Memory B cell (primary cell): Measurements from ENCODE around the gene PLAGL1.

ENCODE experiments used
- ATAC-seq: fragments of 150-1000 bp; cut with Tn5 transposase; 2 replicates; pipeline ENCODE4 v1.10.0; 2021; ENCODE audit warnings: low read depth, mild to moderate bottlenecking, moderate library complexity
- DNase-seq, 2 donors: peaks; one replicate each; pipeline ENCODE4 v3.0.0; 2022; ENCODE audit warnings: low spot score in 2 of 2
- H3K27ac Mint-ChIP-seq: one replicate; pipeline ENCODE4 v1.8.0; 2022; ENCODE audit warnings: mild to moderate bottlenecking, moderate library complexity, mixed read lengths
- H3K27me3 Mint-ChIP-seq: one replicate; pipeline ENCODE4 v1.8.0; 2022; ENCODE audit warnings: mixed read lengths
- H3K36me3 Mint-ChIP-seq: one replicate; pipeline ENCODE4 v1.8.0; 2022; ENCODE audit warnings: mild to moderate bottlenecking, mixed read lengths
- H3K4me1 Mint-ChIP-seq: one replicate; pipeline ENCODE4 v1.8.0; 2022; ENCODE audit warnings: mixed read lengths
- H3K4me3 Mint-ChIP-seq: one replicate; pipeline ENCODE4 v1.8.0; 2022; ENCODE audit warnings: mild to moderate bottlenecking, moderate library complexity, mixed read lengths
- H3K9me3 Mint-ChIP-seq: one replicate; pipeline ENCODE4 v1.8.0; 2022; ENCODE audit warnings: mixed read lengths

The PLAGL1 gene

GRCh38 chr6:143992285-143992684, 15.8 kb downstream of the PLAGL1 start:
- DNase-seq, result no peak
- H3K9me3 Mint-ChIP-seq, result peaks cover 2% of the 10 kb centered on the region
- no peaks in the 10 kb centered on the region for H3K4me1 Mint-ChIP-seq
- no peaks in the 10 kb centered on the region for H3K27me3 Mint-ChIP-seq
- H3K27ac Mint-ChIP-seq, result no peak overlapping the region
- H3K4me3 Mint-ChIP-seq, result no peak overlapping the region
- no peak for ATAC-seq
- peaks cover 9% of the 10 kb centered on the region for H3K36me3 Mint-ChIP-seq

DNA sequence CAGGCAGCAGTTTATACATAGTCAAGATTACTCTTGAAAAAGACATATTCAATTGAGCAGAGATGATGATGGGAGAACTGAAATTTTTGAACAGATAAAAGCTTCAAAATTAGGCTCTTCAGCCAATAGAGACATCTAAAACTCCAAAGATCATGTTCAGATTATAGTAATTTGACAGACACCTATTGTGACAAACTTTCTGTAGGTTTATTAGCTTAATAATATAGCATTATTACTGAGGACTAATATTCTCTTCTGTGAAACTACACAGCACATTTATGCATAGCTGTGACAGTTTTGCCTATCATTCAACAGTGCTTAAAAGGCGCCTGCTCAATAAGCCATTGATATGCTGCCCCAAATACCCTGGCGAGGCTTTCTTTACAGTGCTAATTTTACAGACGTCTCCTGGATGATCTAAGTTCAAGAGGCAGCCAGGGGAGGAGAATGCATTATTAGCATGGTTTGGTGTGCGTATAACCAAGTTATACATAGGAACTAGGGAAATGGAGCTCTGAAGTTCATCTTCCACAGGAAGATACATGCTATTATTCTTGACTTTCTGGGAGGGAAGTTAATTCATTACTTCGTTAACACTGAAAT, 21.5 kb downstream of the PLAGL1 start:
- ATAC-seq (no peak), DNase-seq (no peak)
- H3K4me1 Mint-ChIP-seq, result no peaks in the 10 kb centered on the region
- no peak overlapping the region for H3K4me3 Mint-ChIP-seq
- peaks cover 2% of the 10 kb centered on the region for H3K9me3 Mint-ChIP-seq
- peaks cover 5% of the 10 kb centered on the region for H3K36me3 Mint-ChIP-seq
- H3K27me3 Mint-ChIP-seq, result no peaks in the 10 kb centered on the region
- no peak overlapping the region for H3K27ac Mint-ChIP-seq

- ATAC-seq (no peak), DNase-seq (no peak)
- Mint-ChIP-seq H3K9me3 (peaks cover 1% of the 10 kb centered on the region), H3K36me3 (peaks cover 3% of the 10 kb centered on the region), H3K4me1 (no peaks in the 10 kb centered on the region), H3K27me3 (no peaks in the 10 kb centered on the region), H3K27ac (no peak overlapping the region), H3K4me3 (no peak overlapping the region)
Measured at GRCh38 chr6:143984666-143985065, 23.4 kb downstream of the PLAGL1 start.

- Mint-ChIP-seq H3K27me3 (no peaks in the 10 kb centered on the region), H3K36me3 (no peaks in the 10 kb centered on the region), H3K4me3 (no peak overlapping the region), H3K9me3 (no peaks in the 10 kb centered on the region), H3K4me1 (no peaks in the 10 kb centered on the region), H3K27ac (no peak overlapping the region)
- no peak for ATAC-seq
- no peak for DNase-seq
Measured at GRCh38 chr6:143982968-143983367, 25.1 kb downstream of the PLAGL1 start.

DNA sequence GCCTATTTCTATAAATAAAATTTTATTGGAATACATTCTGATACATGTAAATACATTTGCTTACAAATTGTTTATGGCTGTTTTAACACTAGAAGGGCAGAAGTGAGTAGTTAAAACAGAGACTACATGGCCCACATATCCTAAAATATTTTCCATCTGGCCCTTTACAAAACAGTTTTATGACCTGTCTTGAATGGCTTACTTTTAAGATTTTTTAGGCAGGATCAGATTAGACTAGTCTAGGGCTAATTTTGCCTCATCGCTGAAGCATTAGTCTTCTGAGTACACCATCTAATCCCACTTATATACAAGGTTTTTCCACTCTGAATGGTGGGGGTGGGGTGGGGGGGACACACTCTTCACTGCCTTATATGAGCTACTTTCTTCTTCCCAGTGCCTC, 27.1 kb downstream of the PLAGL1 start:
- Mint-ChIP-seq H3K4me3 (no peak overlapping the region), H3K27ac (no peak overlapping the region), H3K4me1 (peaks cover 3% of the 10 kb centered on the region), H3K36me3 (no peaks in the 10 kb centered on the region), H3K27me3 (no peaks in the 10 kb centered on the region), H3K9me3 (no peaks in the 10 kb centered on the region)
- DNase-seq (no peak), ATAC-seq (no peak)

DNA sequence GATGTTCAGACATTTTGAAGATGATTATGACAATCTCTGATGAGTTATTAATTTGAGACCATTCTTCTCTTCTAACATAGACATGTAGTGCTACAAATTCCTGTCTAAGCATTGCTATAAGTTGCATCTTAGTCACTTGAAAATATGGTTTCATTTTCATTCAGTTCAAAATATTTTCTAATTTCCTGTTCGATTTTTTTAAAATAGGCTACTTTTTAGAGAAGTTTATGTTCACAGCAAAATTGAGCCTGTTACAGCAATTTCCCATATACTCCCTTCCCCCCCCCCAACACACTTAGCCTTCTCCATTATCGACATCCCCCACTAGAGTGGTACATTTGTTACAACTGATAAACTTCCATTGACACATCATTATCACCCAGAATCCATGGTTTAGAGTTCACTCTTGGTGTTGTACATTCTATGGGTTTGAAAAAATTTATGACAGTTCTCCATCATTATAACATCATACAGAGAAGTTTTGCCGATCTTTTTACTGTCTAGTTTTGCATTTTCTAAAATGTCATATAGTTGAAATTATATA, 31.2 kb downstream of the PLAGL1 start:
- Mint-ChIP-seq H3K9me3 (no peaks in the 10 kb centered on the region), H3K27ac (peak overlapping the region; percentile 4), H3K4me3 (no peak overlapping the region), H3K4me1 (peaks cover 3% of the 10 kb centered on the region), H3K27me3 (no peaks in the 10 kb centered on the region), H3K36me3 (no peaks in the 10 kb centered on the region)
- DNase-seq (no peak), ATAC-seq (no peak)

GRCh38 chr6:143974089-143974488, 34.0 kb downstream of the PLAGL1 start:
- H3K27me3 Mint-ChIP-seq, result no peaks in the 10 kb centered on the region
- no peak for ATAC-seq
- H3K9me3 Mint-ChIP-seq, result no peaks in the 10 kb centered on the region
- no peaks in the 10 kb centered on the region for H3K36me3 Mint-ChIP-seq
- H3K4me3 Mint-ChIP-seq, result no peak overlapping the region
- no peak for DNase-seq
- H3K27ac Mint-ChIP-seq, result no peak overlapping the region
- H3K4me1 Mint-ChIP-seq, result peaks cover 3% of the 10 kb centered on the region

- ATAC-seq, result no peak
- Mint-ChIP-seq H3K27me3 (no peaks in the 10 kb centered on the region), H3K27ac (no peak overlapping the region)
Measured at GRCh38 chr6:143973097-143973966, 34.7 kb downstream of the PLAGL1 start.

GRCh38 chr6:143971482-143972205, 36.4 kb downstream of the PLAGL1 start:
- no peaks in the 10 kb centered on the region for H3K27me3 Mint-ChIP-seq
- DNase-seq, result no peak

More at GRCh38 chr6:143973097-143973966, 34.7 kb downstream of the PLAGL1 start:
- no peak overlapping the region for H3K4me3 Mint-ChIP-seq
- DNase-seq, result no peak
- H3K4me1 Mint-ChIP-seq, result peaks cover 3% of the 10 kb centered on the region
- H3K36me3 Mint-ChIP-seq, result no peaks in the 10 kb centered on the region
- H3K9me3 Mint-ChIP-seq, result no peaks in the 10 kb centered on the region

GRCh38 chr6:143970456-143971218, 37.4 kb downstream of the PLAGL1 start:
- peaks cover 4% of the 10 kb centered on the region for H3K36me3 Mint-ChIP-seq
- DNase-seq (no peak), ATAC-seq (no peak)
- no peaks in the 10 kb centered on the region for H3K27me3 Mint-ChIP-seq
- H3K4me1 Mint-ChIP-seq, result peaks cover 3% of the 10 kb centered on the region
- H3K4me3 Mint-ChIP-seq, result no peak overlapping the region
- no peaks in the 10 kb centered on the region for H3K9me3 Mint-ChIP-seq
- no peak overlapping the region for H3K27ac Mint-ChIP-seq

More at GRCh38 chr6:143971482-143972205, 36.4 kb downstream of the PLAGL1 start:
- no peaks in the 10 kb centered on the region for H3K36me3 Mint-ChIP-seq
- no peak for ATAC-seq
- no peaks in the 10 kb centered on the region for H3K4me1 Mint-ChIP-seq
- no peak overlapping the region for H3K4me3 Mint-ChIP-seq
- no peak overlapping the region for H3K27ac Mint-ChIP-seq
- H3K9me3 Mint-ChIP-seq, result no peaks in the 10 kb centered on the region

GRCh38 chr6:143969077-143969476, 39.0 kb downstream of the PLAGL1 start:
- H3K36me3 Mint-ChIP-seq, result peaks cover 11% of the 10 kb centered on the region
- DNase-seq (no peak), ATAC-seq (no peak)
- peaks cover 3% of the 10 kb centered on the region for H3K4me1 Mint-ChIP-seq
- no peaks in the 10 kb centered on the region for H3K9me3 Mint-ChIP-seq
- H3K27ac Mint-ChIP-seq, result no peak overlapping the region
- H3K27me3 Mint-ChIP-seq, result no peaks in the 10 kb centered on the region
- no peak overlapping the region for H3K4me3 Mint-ChIP-seq

DNA sequence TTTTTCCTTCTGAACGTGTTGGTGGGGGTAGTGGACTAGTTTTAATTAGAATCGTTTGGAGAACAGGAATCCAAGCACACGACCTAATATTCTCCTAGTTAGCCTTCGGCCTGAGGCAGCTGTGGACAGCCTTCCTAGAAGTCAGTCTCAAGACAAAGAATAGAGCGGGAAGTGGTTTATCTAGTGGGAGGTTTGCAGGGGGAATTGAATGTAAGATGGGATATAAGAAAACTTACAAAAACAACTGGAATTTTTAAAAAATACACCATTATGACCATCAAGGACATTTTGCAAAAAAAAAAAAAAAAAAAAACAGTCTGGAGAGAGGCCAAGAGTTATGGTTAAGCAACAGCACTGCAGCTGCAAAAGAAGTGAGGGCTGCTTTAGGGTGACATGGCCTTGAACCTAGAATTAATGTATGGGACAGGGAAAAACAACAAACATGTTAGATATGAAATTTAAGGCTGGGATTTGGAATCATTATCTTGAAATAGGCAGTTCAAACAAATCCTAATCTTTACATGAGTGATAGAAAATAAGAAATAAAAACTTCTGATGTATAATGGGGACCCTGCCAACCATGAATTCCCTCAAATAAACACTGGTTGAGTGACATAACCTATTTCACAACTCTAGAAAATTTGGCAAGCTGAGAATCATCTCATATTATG, 40.2 kb downstream of the PLAGL1 start:
- H3K9me3 Mint-ChIP-seq, result no peaks in the 10 kb centered on the region
- no peak overlapping the region for H3K27ac Mint-ChIP-seq
- no peak for ATAC-seq
- no peak for DNase-seq
- H3K27me3 Mint-ChIP-seq, result no peaks in the 10 kb centered on the region
- peaks cover 3% of the 10 kb centered on the region for H3K4me1 Mint-ChIP-seq
- peaks cover 11% of the 10 kb centered on the region for H3K36me3 Mint-ChIP-seq
- H3K4me3 Mint-ChIP-seq, result no peak overlapping the region

DNA sequence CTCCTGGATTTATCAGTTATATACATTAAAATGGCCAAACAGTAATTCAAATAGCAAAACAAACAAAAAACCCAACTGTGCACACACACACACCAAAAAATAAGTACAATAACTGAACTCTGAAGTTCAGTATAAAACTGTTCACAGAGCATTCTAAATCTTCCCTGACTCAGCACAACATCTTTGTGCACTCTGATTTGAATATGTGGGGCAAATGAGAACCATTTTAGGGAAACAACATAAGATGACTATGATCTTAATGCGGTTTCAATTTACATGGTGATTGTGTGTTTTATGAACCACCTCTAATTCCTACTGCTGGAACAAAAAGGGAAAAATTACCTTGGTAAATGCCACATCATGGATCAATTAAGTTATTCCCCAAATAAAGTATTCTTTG, 41.7 kb downstream of the PLAGL1 start:
- peaks cover 3% of the 10 kb centered on the region for H3K4me1 Mint-ChIP-seq
- DNase-seq, result no peak
- no peak overlapping the region for H3K4me3 Mint-ChIP-seq
- no peak overlapping the region for H3K27ac Mint-ChIP-seq
- H3K27me3 Mint-ChIP-seq, result no peaks in the 10 kb centered on the region
- peaks cover 11% of the 10 kb centered on the region for H3K36me3 Mint-ChIP-seq
- no peak for ATAC-seq
- no peaks in the 10 kb centered on the region for H3K9me3 Mint-ChIP-seq
